ENCODE measurements around the gene ZNF567.

Gene ZNF567

GRCh38 chr19:36750066-36750691, 62.8 kb downstream of the ZNF567 start:
- Histone ChIP-seq H3K36me3 (ENCODE audit: control insufficient read depth in 2 of 2, insufficient read depth in 2 of 2, low read length in 2 of 2) (peaks cover 32 to 50% of the 10 kb centered on the region in 2 donors), H3K4me3 (ENCODE audit: low read length in 2 of 2) (peak overlapping the region in 1 of 2 donors; percentile 28), H3K4me1 (ENCODE audit: control insufficient read depth, insufficient read depth, low read length) (no peaks in the 10 kb centered on the region), H3K27ac (ENCODE audit: low read length) (no peak overlapping the region), H3K9me3 (ENCODE audit: control insufficient read depth in 2 of 2, low read length in 2 of 2) (peaks cover 42 to 80% of the 10 kb centered on the region in 2 donors), H3K27me3 (ENCODE audit: control insufficient read depth in 1 of 2, insufficient read depth in 2 of 2, low read length in 2 of 2) (no peaks in the 10 kb centered on the region), H3K9ac (ENCODE audit: low read length in 2 of 2) (no peak overlapping the region)
